Endodermal cell (in vitro differentiated cells): ENCODE results near the gene TDRD7. TPM values are rescaled to one million over a fixed set of nuclear protein-coding genes. Genes with fewer than 3 reads are reported as not detected.
A peak's percentile ranks its signal among the peaks of the same experiment; 100 is the strongest.

ENCODE experiments used
- DNase-seq: peaks from one replicate; pipeline ENCODE4 v3.0.0-alpha.2; 2017
- H3K27ac ChIP-seq: 2 replicates; pipeline ENCODE4 v1.5.1; 2013; ENCODE audit warnings: mild to moderate bottlenecking, low read depth, low read length, moderate library complexity
- H3K27me3 ChIP-seq: 2 replicates; pipeline ENCODE4 v1.6.1; 2013; ENCODE audit warnings: mild to moderate bottlenecking, low read length, moderate library complexity; ENCODE audit not compliant: insufficient read depth, control insufficient read depth, poor library complexity, severe bottlenecking
- H3K36me3 ChIP-seq: 2 replicates; pipeline ENCODE4 v1.7.0; 2013; ENCODE audit warnings: mild to moderate bottlenecking, low read length, moderate library complexity; ENCODE audit not compliant: control insufficient read depth, insufficient read depth
- H3K4me1 ChIP-seq: one replicate; pipeline ENCODE4 v1.7.0; 2013; ENCODE audit warnings: low read length; ENCODE audit not compliant: control insufficient read depth, insufficient read depth
- H3K4me3 ChIP-seq: 2 replicates; pipeline ENCODE4 v1.5.1; 2013; ENCODE audit warnings: mild to moderate bottlenecking, low read length, moderate library complexity
- H3K9ac ChIP-seq: 2 replicates; pipeline ENCODE4 v1.6.1; 2013; ENCODE audit warnings: mild to moderate bottlenecking, low read length, moderate library complexity; ENCODE audit not compliant: poor library complexity, severe bottlenecking; ENCODE audit errors: extremely low read depth
- H3K9me3 ChIP-seq: 2 replicates; pipeline ENCODE4 v1.6.1; 2013; ENCODE audit warnings: mild to moderate bottlenecking, low read length, moderate library complexity; ENCODE audit not compliant: control insufficient read depth
- H3K27ac Mint-ChIP-seq: 2 replicates; pipeline ENCODE4 v1.8.0; 2020; ENCODE audit warnings: mixed read lengths
- H3K27me3 Mint-ChIP-seq: 2 replicates; pipeline ENCODE4 v1.8.0; 2021; ENCODE audit warnings: mild to moderate bottlenecking, mixed read lengths; ENCODE audit not compliant: insufficient read depth
- H3K36me3 Mint-ChIP-seq: 2 replicates; pipeline ENCODE4 v1.8.0; 2020; ENCODE audit warnings: low read depth, mixed read lengths
- H3K4me1 Mint-ChIP-seq: 2 replicates; pipeline ENCODE4 v1.8.0; 2020; ENCODE audit warnings: mixed read lengths
- H3K4me3 Mint-ChIP-seq: 2 replicates; pipeline ENCODE4 v1.8.0; 2020; ENCODE audit warnings: mild to moderate bottlenecking, moderate library complexity, mixed read lengths
- H3K9me3 Mint-ChIP-seq: 2 replicates; pipeline ENCODE4 v1.8.0; 2020; ENCODE audit warnings: mild to moderate bottlenecking, mixed read lengths
- CTCF ChIP-seq: fragments of 200-600 bp; sonication (generic); conservative IDR thresholded peaks from 2 replicates; pipeline ENCODE4 v1.5.0; 2021; ENCODE audit warnings: antibody characterized with exemption, mild to moderate bottlenecking
- WGBS, 2 experiments: methylation state at CpG; one replicate each; pipeline versions ENCODE4 v1.1.5 to v1.1.7; 2013; ENCODE audit warnings: missing lambda C conversion rate in 2 of 2, mixed read lengths in 1 of 2; ENCODE audit not compliant: insufficient coverage in 1 of 2, insufficient read length in 1 of 2; 5-methylcytosine and 5-hydroxymethylcytosine counted together
- total RNA-seq, 2 donors: library from RNA; stranded (reverse); fragmentation: NEBNext Ultra II Directional in 1 of 2; extraction: Animal tissue kit (Norgen Biotek cat#: 25700) in 1 of 2; gene quantifications; 2 replicates in 1 of 2; 3 replicates in 1 of 2; pipeline ENCODE4 v1.2.1, GENCODE V29; 2021

Gene TDRD7
- total RNA-seq, 2 donors from 2014 or later = 25.9 to 31.9 TPM

DNA sequence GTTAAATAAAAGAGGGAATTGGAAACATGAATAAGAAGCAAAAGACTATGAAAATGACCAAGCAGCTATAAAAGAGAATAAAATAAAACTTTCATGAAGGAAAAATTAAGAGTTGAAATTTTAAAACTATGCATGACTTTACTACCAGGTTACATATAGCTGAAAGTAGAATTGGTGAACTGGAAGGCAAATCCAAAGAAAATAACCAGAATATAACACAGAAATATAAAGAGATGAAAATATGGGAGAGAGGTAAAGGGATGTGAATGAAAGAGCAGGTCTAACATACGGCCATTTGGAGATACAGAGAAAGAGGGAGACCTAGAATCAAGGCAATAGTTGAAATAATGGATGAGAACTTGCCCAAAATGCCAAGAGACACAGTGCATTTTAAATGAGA lies 42.9 kb upstream of the TDRD7 start:
- Mint-ChIP-seq H3K4me3 (no peak overlapping the region), H3K9me3 (peaks cover 29% of the 10 kb centered on the region), H3K27me3 (no peaks in the 10 kb centered on the region), H3K36me3 (peaks cover 16% of the 10 kb centered on the region), H3K27ac (no peak overlapping the region), H3K4me1 (no peaks in the 10 kb centered on the region)
- TF ChIP-seq CTCF = no peak
- DNase-seq = no peak
- H3K9ac ChIP-seq = no peak overlapping the region
- H3K36me3 ChIP-seq = no peaks in the 10 kb centered on the region
- WGBS, 2 experiments = 78 to 86% methylated on average over 1 of the region's 1 CpG
- H3K9me3 ChIP-seq = peaks cover 20% of the 10 kb centered on the region
- no peaks in the 10 kb centered on the region for H3K4me1 ChIP-seq
- H3K27me3 ChIP-seq = no peaks in the 10 kb centered on the region
- no peak overlapping the region for H3K27ac ChIP-seq
- no peak overlapping the region for H3K4me3 ChIP-seq

DNA sequence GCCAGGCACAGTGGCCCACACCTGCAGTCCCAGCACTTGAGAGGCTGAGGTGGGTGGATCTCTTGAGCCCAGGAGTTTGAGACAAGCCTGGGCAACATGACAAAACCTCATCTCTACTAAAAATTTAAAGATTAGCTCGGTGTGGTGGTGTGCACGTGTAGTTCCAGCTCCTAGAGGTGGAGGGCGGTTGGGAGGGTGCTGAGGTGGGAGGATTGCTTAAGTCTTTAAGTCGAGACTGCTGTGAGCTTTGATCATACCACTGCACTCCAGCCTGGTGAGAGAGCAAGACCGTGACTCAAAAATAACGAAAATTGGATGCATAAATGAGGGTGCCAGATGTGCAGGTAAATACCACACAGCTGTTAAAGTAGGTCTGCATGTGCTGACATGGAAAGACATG lies 39.3 kb upstream of the TDRD7 start:
- Histone ChIP-seq H3K36me3 (no peaks in the 10 kb centered on the region), H3K9ac (no peak overlapping the region), H3K4me1 (no peaks in the 10 kb centered on the region), H3K27me3 (no peaks in the 10 kb centered on the region), H3K27ac (no peak overlapping the region), H3K9me3 (peaks cover 20% of the 10 kb centered on the region), H3K4me3 (no peak overlapping the region)
- TF ChIP-seq CTCF = peak; percentile 36
- Mint-ChIP-seq H3K4me3 (no peak overlapping the region), H3K36me3 (peaks cover 16% of the 10 kb centered on the region), H3K9me3 (peaks cover 29% of the 10 kb centered on the region), H3K4me1 (no peaks in the 10 kb centered on the region), H3K27ac (no peak overlapping the region), H3K27me3 (no peaks in the 10 kb centered on the region)
- no peak for DNase-seq
- 79 to 84% methylated on average over 4 to 6 of the region's 6 CpGs for WGBS, 2 experiments

- Mint-ChIP-seq H3K4me1 (no peaks in the 10 kb centered on the region), H3K27ac (no peak overlapping the region), H3K36me3 (peaks cover 16% of the 10 kb centered on the region), H3K4me3 (no peak overlapping the region), H3K27me3 (no peaks in the 10 kb centered on the region), H3K9me3 (peaks cover 26% of the 10 kb centered on the region)
- Histone ChIP-seq H3K4me1 (no peaks in the 10 kb centered on the region), H3K4me3 (no peak overlapping the region), H3K9ac (no peak overlapping the region), H3K27me3 (no peaks in the 10 kb centered on the region), H3K36me3 (no peaks in the 10 kb centered on the region), H3K27ac (no peak overlapping the region), H3K9me3 (peaks cover 16% of the 10 kb centered on the region)
- DNase-seq = no peak
- no peak for TF ChIP-seq CTCF
- WGBS, 2 experiments = 94 to 100% methylated on average over 2 to 4 of the region's 4 CpGs
Observed at GRCh38 chr9:97373331-97373730, 38.6 kb upstream of the TDRD7 start.
